GM06990 (cell line): Measurements from ENCODE around the gene TMEM117.
"Not testable (repeated sequence)": the region's sequence is repeated elsewhere in the genome, so short reads cannot be mapped to it uniquely, and the experiment has no call there.

Experiments
- DNase-seq: peaks from one replicate; pipeline ENCODE4 v3.0.0-alpha.2; 2011; ENCODE audit not compliant: insufficient read length; ENCODE audit errors: extremely low read depth
- H3K27me3 ChIP-seq: replicated peaks from 2 replicates; pipeline ENCODE4 v1.6.0; 2011; ENCODE audit warnings: low read length; ENCODE audit not compliant: control insufficient read depth, insufficient read depth
- H3K36me3 ChIP-seq: 2 replicates; pipeline ENCODE4 v1.5.1; 2011; ENCODE audit warnings: low read length; ENCODE audit not compliant: control insufficient read depth, insufficient read depth
- H3K4me3 ChIP-seq: replicated peaks from 2 replicates; pipeline ENCODE4 v1.5.1; 2011; ENCODE audit warnings: low read depth, mild to moderate bottlenecking, control low read depth, low read length
- TF ChIP-seq, protein P1 (sequence below): IDR thresholded peaks from 2 replicates; pipeline ENCODE4 v1.5.1; 2011; ENCODE audit warnings: low read length, control low read depth, mild to moderate bottlenecking, inconsistent platforms; ENCODE audit not compliant: insufficient read depth, poor library complexity, severe bottlenecking

The TMEM117 gene

DNA sequence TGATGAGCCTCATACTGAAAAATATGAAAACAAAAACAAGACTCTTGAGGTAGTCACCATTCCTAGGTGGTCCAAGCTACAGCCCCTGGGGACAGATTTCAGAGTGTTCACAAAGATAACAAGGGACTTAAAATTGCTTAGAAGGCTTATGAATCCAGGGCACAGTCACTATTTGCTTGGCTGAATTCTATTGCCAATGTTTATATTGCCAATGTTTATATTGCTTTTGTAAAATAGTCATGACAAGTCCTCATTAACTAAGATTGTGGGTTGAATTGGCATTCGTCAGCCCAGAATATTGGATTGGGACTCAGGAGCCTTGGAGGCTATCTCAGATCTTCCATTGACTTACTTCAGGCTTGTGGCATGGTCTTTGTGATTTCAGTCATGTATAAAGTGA, 6.4 kb downstream of the TMEM117 start:
- H3K4me3 ChIP-seq: no peak overlapping the region
- no peaks in the 10 kb centered on the region for H3K27me3 ChIP-seq
- no peak for DNase-seq
- H3K36me3 ChIP-seq: no peaks in the 10 kb centered on the region
- TF ChIP-seq, protein P1, sequence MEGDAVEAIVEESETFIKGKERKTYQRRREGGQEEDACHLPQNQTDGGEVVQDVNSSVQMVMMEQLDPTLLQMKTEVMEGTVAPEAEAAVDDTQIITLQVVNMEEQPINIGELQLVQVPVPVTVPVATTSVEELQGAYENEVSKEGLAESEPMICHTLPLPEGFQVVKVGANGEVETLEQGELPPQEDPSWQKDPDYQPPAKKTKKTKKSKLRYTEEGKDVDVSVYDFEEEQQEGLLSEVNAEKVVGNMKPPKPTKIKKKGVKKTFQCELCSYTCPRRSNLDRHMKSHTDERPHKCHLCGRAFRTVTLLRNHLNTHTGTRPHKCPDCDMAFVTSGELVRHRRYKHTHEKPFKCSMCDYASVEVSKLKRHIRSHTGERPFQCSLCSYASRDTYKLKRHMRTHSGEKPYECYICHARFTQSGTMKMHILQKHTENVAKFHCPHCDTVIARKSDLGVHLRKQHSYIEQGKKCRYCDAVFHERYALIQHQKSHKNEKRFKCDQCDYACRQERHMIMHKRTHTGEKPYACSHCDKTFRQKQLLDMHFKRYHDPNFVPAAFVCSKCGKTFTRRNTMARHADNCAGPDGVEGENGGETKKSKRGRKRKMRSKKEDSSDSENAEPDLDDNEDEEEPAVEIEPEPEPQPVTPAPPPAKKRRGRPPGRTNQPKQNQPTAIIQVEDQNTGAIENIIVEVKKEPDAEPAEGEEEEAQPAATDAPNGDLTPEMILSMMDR: no peak

DNA sequence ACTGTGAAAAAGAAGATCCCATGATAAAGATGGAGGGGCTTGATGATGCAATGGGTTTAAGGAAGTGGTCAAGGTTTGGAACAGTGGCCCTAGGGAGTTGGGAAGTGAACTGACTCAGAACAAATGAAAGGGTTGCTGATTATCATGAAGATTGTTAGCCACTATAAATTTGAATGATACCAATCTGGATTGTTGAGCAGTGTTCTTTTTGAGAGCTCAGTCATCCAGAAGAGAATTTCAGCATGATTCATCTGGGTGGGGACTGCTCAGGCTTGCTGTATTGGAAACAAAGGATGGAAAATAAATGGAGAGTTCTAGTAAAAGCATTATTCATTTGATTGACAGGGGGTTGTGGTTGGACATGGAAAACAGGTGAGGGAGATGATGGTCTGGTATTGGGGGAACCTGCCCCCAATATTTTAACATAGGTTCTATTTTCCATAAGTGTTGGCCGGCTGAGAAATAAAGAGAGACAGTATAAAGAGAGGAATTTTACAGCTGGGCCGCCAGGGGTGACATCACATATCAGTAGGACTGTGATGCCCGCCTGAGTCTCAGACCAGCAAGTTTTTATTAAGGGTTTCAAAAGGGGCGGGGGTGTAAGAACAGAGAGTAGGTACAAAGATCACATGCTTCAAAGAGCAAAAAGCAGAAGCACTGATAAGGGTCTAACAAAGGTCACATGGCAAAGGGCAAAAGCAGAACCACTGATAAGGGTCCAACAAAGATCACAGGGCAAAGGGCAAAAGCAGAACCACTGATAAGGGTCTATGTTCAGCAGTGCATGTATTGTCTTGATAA, 11.7 kb downstream of the TMEM117 start:
- H3K4me3 ChIP-seq, DNase-seq, H3K36me3 ChIP-seq, H3K27me3 ChIP-seq: not testable (repeated sequence)

GRCh38 chr12:43848226-43848507, 12.3 kb downstream of the TMEM117 start:
- TF ChIP-seq, protein P1: no peak
- no peaks in the 10 kb centered on the region for H3K27me3 ChIP-seq
- DNase-seq: no peak
- no peak overlapping the region for H3K4me3 ChIP-seq
- H3K36me3 ChIP-seq: no peaks in the 10 kb centered on the region

GRCh38 chr12:43848786-43849185, 12.9 kb downstream of the TMEM117 start:
- H3K4me3 ChIP-seq: no peak overlapping the region
- no peak for DNase-seq
- TF ChIP-seq, protein P1: no peak

DNA sequence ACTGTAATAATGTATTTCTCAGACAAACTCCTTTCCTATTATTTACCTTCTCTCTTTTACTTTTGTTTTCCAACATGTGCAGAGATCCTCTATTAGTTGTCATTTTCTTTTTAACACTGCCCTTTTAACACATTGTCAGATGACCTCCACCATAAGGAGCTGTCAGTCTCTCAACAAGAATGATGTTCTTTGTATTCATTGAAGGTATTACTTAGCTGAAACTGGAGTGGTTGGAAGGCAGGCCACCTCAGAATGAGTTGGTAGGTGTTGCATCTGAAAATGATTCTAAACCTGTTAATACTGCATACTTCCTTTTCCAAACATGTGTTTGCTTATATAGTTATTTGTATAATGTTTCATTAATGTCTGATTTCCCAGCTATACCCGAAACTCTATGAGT, 16.9 kb downstream of the TMEM117 start:
- DNase-seq: no peak
- H3K4me3 ChIP-seq: no peak overlapping the region
- H3K27me3 ChIP-seq: no peaks in the 10 kb centered on the region
- TF ChIP-seq, protein P1: no peak
- H3K36me3 ChIP-seq: no peaks in the 10 kb centered on the region

More at GRCh38 chr12:43848786-43849185, 12.9 kb downstream of the TMEM117 start:
- Histone ChIP-seq H3K27me3 (no peaks in the 10 kb centered on the region), H3K36me3 (no peaks in the 10 kb centered on the region)

DNA sequence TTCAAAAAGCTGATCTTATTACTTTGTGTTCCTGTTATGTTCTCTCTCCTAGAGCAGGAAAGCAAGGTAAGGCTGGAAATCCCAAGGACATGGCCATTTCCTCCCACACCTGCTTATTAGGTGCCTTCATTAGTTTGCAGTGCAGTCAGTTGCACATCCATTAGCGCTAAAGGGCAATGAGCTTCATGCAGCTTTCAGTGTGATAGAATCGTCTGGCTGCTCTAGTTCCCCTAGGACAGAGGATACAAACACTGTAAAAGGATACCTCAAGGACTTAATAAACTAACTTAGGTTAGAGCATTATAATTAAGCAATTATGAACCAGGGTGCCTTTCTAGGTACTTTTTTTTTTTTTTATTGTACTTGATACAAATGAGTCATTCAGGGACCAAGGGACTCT, 21.1 kb downstream of the TMEM117 start:
- DNase-seq: no peak
- Histone ChIP-seq H3K36me3 (no peaks in the 10 kb centered on the region), H3K27me3 (no peaks in the 10 kb centered on the region), H3K4me3 (no peak overlapping the region)
- TF ChIP-seq, protein P1: no peak
